SK-N-SH (cell line): ENCODE measurements around the gene HMGCS1. TPM values are rescaled to one million over a fixed set of nuclear protein-coding genes. Genes with fewer than 3 reads are reported as not detected.
A peak's percentile ranks its signal among the peaks of the same experiment; 100 is the strongest.

Experiments
- CTCF ChIA-PET: fragments of 300-600, 350-600 bp; formaldehyde crosslinking; extraction: SDS; loops from one replicate; lab custom pipeline; 2021; lab: Yijun Ruan, JAX
- POLR2A ChIA-PET: fragments of 350-600 bp; sonication (Branson Sonifier 250); formaldehyde crosslinking; extraction: SDS; loops from one replicate; lab custom pipeline; 2020; ENCODE audit warnings: antibody characterized with exemption, inconsistent platforms; lab: Yijun Ruan, JAX
- DNase-seq: peaks from one replicate; pipeline ENCODE4 v3.0.0; 2012
- H2AFZ ChIP-seq: fragments of 200-600 bp; sonication (generic); 2 replicates; pipeline ENCODE4 v1.8.1; 2016; ENCODE audit warnings: antibody characterized with exemption, mild to moderate bottlenecking, low read depth
- H3F3A ChIP-seq: fragments of 200-600 bp; sonication (generic); replicated peaks from 2 replicates; pipeline ENCODE3; 2016; ENCODE audit warnings: antibody characterized with exemption, mild to moderate bottlenecking; ENCODE audit not compliant: insufficient read depth
- H3K27ac ChIP-seq, 2 experiments: fragments of 200-500 bp in 1 of 2; fragments of 200-600 bp in 1 of 2; sonication (Bioruptor generic) in 1 of 2; sonication (generic), shearing (Covaris generic) in 1 of 2; 2 replicates each; pipeline versions ENCODE4 v1.5.1 to v1.6.1; 2014 to 2016; ENCODE audit warnings: low read depth in 2 of 2, inconsistent platforms in 1 of 2, low read length in 1 of 2, mild to moderate bottlenecking in 1 of 2, mixed read lengths in 1 of 2
- H3K27me3 ChIP-seq: fragments of 200-600 bp; sonication (generic), shearing (Covaris generic); 2 replicates; pipeline ENCODE4 v1.6.1; 2016; ENCODE audit warnings: mixed run types; ENCODE audit not compliant: insufficient read depth
- H3K36me3 ChIP-seq, 2 experiments: fragments of 200-500 bp in 1 of 2; fragments of 200-600 bp in 1 of 2; sonication (Bioruptor generic) in 1 of 2; sonication (generic) in 1 of 2; replicated peaks in 1 of 2; 2 replicates each; pipeline versions ENCODE3 to v1.5.1; 2014 to 2016; ENCODE audit warnings: low read length in 1 of 2, mild to moderate bottlenecking in 1 of 2; ENCODE audit not compliant: insufficient read depth in 2 of 2, control insufficient read depth in 1 of 2
- H3K4me1 ChIP-seq, 2 experiments: fragments of 200-500 bp in 1 of 2; fragments of 200-600 bp in 1 of 2; sonication (Bioruptor generic) in 1 of 2; sonication (generic), shearing (Covaris generic) in 1 of 2; 2 replicates each; pipeline versions ENCODE4 v1.5.1 to v1.6.1; 2014 to 2016; ENCODE audit warnings: low read depth in 1 of 2, low read length in 1 of 2, mixed run types in 1 of 2; ENCODE audit not compliant: insufficient read depth in 2 of 2, control insufficient read depth in 1 of 2
- H3K4me2 ChIP-seq: fragments of 200-600 bp; sonication (generic), shearing (Covaris generic); 2 replicates; pipeline ENCODE4 v1.6.1; 2017; ENCODE audit warnings: mixed run types
- H3K4me3 ChIP-seq, 2 experiments: fragments of 200-500 bp in 1 of 2; fragments of 200-600 bp in 1 of 2; sonication (Bioruptor generic) in 1 of 2; sonication (generic), shearing (Covaris generic) in 1 of 2; 2 replicates each; pipeline versions ENCODE4 v1.5.1 to v1.8.1; 2014 to 2016; ENCODE audit warnings: low read depth in 2 of 2, inconsistent platforms in 1 of 2, low read length in 1 of 2, mild to moderate bottlenecking in 1 of 2, mixed read lengths in 1 of 2, moderate library complexity in 1 of 2
- H3K79me2 ChIP-seq: fragments of 200-600 bp; sonication (generic); 2 replicates; pipeline ENCODE4 v1.8.1; 2017; ENCODE audit warnings: mild to moderate bottlenecking; ENCODE audit not compliant: insufficient read depth
- H3K9ac ChIP-seq: fragments of 200-600 bp; sonication (generic); 2 replicates; pipeline ENCODE4 v1.6.1; 2017; ENCODE audit warnings: mixed run types
- H3K9me2 ChIP-seq: fragments of 200-600 bp; sonication (generic); 2 replicates; pipeline ENCODE4 v1.6.1; 2017; ENCODE audit warnings: mixed run types
- H3K9me3 ChIP-seq: fragments of 200-600 bp; sonication (generic); 2 replicates; pipeline ENCODE4 v1.6.1; 2017; ENCODE audit warnings: mixed run types, mild to moderate bottlenecking, moderate library complexity
- H4K20me1 ChIP-seq: fragments of 200-600 bp; sonication (generic); 2 replicates; pipeline ENCODE4 v1.6.1; 2017; ENCODE audit warnings: mild to moderate bottlenecking, mixed run types; ENCODE audit not compliant: insufficient read depth
- CHD2 ChIP-seq: fragments of 150-350 bp; IDR thresholded peaks from 2 replicates; pipeline ENCODE4 v1.6.1; 2018; ENCODE audit warnings: low read length; ENCODE audit not compliant: partially characterized antibody
- CTCF ChIP-seq: fragments of 200-600 bp; sonication (generic); IDR thresholded peaks from 2 replicates; pipeline ENCODE4 v1.6.1; 2017; ENCODE audit warnings: antibody characterized with exemption, mild to moderate bottlenecking, moderate library complexity
- ELF1 ChIP-seq: IDR thresholded peaks from 2 replicates; pipeline ENCODE4 v1.4.0; 2012
- FOXJ3 ChIP-seq: sonication (generic); formaldehyde crosslinking; IDR thresholded peaks from 2 replicates; pipeline ENCODE4 v1.5.1; 2020; ENCODE audit warnings: mild to moderate bottlenecking, missing genetic modification reagents
- FOXM1 ChIP-seq: IDR thresholded peaks from 2 replicates; pipeline ENCODE4 v1.4.0; 2012; ENCODE audit warnings: low read depth, mild to moderate bottlenecking
- GABPA ChIP-seq: IDR thresholded peaks from 2 replicates; pipeline ENCODE4 v1.4.0; 2012; ENCODE audit warnings: low read depth, mild to moderate bottlenecking
- GATA2 ChIP-seq: sonication (generic); formaldehyde crosslinking; IDR thresholded peaks from 2 replicates; pipeline ENCODE4 v1.5.0; 2020; ENCODE audit warnings: mild to moderate bottlenecking, missing genetic modification reagents
- IRF3 ChIP-seq: fragments of 150-350 bp; IDR thresholded peaks from 2 replicates; pipeline ENCODE4 v1.6.1; 2016; ENCODE audit warnings: mild to moderate bottlenecking, low read depth, low read length
- MAX ChIP-seq: IDR thresholded peaks from 2 replicates; pipeline ENCODE4 v1.4.0; 2012; ENCODE audit warnings: low read depth
- MXI1 ChIP-seq: IDR thresholded peaks from 2 replicates; pipeline ENCODE4 v1.6.1; 2012; ENCODE audit warnings: mild to moderate bottlenecking, low read depth, low read length, improper control_type of control experiment
- NRF1 ChIP-seq: IDR thresholded peaks from 2 replicates; pipeline ENCODE4 v1.6.1; 2012; ENCODE audit warnings: low read depth, mild to moderate bottlenecking, low read length
- POLR2AphosphoS5 ChIP-seq: IDR thresholded peaks from 2 replicates; pipeline ENCODE4 v1.6.1; 2012; ENCODE audit warnings: low read depth, low read length
- RAD21 ChIP-seq: IDR thresholded peaks from 2 replicates; pipeline ENCODE4 v1.6.1; 2012; ENCODE audit warnings: mild to moderate bottlenecking, low read length
- RCOR1 ChIP-seq: fragments of 150-350 bp; IDR thresholded peaks from 2 replicates; pipeline ENCODE4 v1.6.1; 2017; ENCODE audit warnings: antibody characterized with exemption, low read length
- REST ChIP-seq: IDR thresholded peaks from 2 replicates; pipeline ENCODE4 v1.6.1; 2012; ENCODE audit warnings: mild to moderate bottlenecking, low read depth, low read length, moderate library complexity
- RFX5 ChIP-seq: IDR thresholded peaks from 2 replicates; pipeline ENCODE4 v1.6.1; 2012; ENCODE audit warnings: mild to moderate bottlenecking, improper control_type of control experiment, low read length
- RXRA ChIP-seq: IDR thresholded peaks from 2 replicates; pipeline ENCODE4 v1.4.0; 2012; ENCODE audit warnings: low read depth, mild to moderate bottlenecking, borderline replicate concordance
- SIN3A ChIP-seq: IDR thresholded peaks from 2 replicates; pipeline ENCODE4 v1.6.1; 2012; ENCODE audit warnings: low read depth, mild to moderate bottlenecking, low read length, moderate library complexity, borderline replicate concordance
- SMC3 ChIP-seq: IDR thresholded peaks from 2 replicates; pipeline ENCODE4 v1.6.1; 2012; ENCODE audit warnings: low read depth, low read length, improper control_type of control experiment
- TAF1 ChIP-seq: IDR thresholded peaks from 2 replicates; pipeline ENCODE4 v1.6.1; 2012; ENCODE audit warnings: low read depth, mild to moderate bottlenecking, low read length, moderate library complexity, borderline replicate concordance
- USF2 ChIP-seq: fragments of 150-350 bp; IDR thresholded peaks from 2 replicates; pipeline ENCODE4 v1.6.1; 2017; ENCODE audit warnings: antibody characterized with exemption, low read length, low read depth, borderline replicate concordance
- YY1 ChIP-seq: IDR thresholded peaks from 2 replicates; pipeline ENCODE4 v1.4.0; 2012; ENCODE audit warnings: low read depth, mild to moderate bottlenecking
- WGBS: methylation state at CpG from one replicate; pipeline ENCODE4 v1.1.6; 2017; ENCODE audit warnings: low lambda C conversion rate; 5-methylcytosine and 5-hydroxymethylcytosine counted together
- polyA plus RNA-seq, 3 experiments: library from polyadenylated mRNA; depleted of rRNA; stranded (reverse); fragments of >200 nt; gene quantifications; 2 replicates each; pipeline ENCODE4 v1.2.3, GENCODE V29; 2012

Gene HMGCS1
- 8.2 and 11.3 TPM in 2 replicates for polyA plus RNA-seq (2012; rRNA removed)
- polyA plus RNA-seq (2012; cell fraction: cytosol; rRNA removed), result 11.1 and 11.2 TPM in 2 replicates
- 8.7 and 17.4 TPM in 2 replicates for polyA plus RNA-seq (2012; cell fraction: nucleus; rRNA removed)

GRCh38 chr5:43313035-43313853 lies at the start of gene HMGCS1:
Gene HMGCS1, minus strand, starts transcription at chr5:43313412. Its CDS starts 14,447 bp downstream, at chr5:43298965.
- Histone ChIP-seq H3K27me3 (peaks cover 3% of the 10 kb centered on the region; the same call in 1 of the 2 replicates), H3K4me3 (peak within 1 kb of the TSS; percentile 79 to 92), H3K36me3 (peaks cover 2 to 7% of the 10 kb centered on the region in 2 experiments), H3F3A (no peaks in the 10 kb centered on the region), H4K20me1 (peaks cover 7% of the 10 kb centered on the region; the same call in 1 of the 2 replicates), H3K9me3 (no peaks in the 10 kb centered on the region), H3K79me2 (peaks cover 42% of the 10 kb centered on the region), H3K27ac (peak within 1 kb of the TSS; percentile 81 to 88), H3K9ac (peak within 1 kb of the TSS; percentile 89), H3K9me2 (no peaks in the 10 kb centered on the region), H2AFZ (peak within 1 kb of the TSS; percentile 97), H3K4me2 (peak within 1 kb of the TSS; percentile 87), H3K4me1 (peaks cover 13 to 22% of the 10 kb centered on the region in 2 experiments; a peak in 3 of 4 replicates)
- peak; percentile 94 for DNase-seq
- WGBS, result 0% methylated on average over 33 of the region's 70 CpGs
- CTCF ChIA-PET, result interaction anchor here (1.1 to 4.0 kb wide), 4 partner anchors 13 to 208 kb away, joined by 3 to 20 read pairs (median 8); no protein-coding TSS in a partner anchor
- POLR2A ChIA-PET, result interaction anchor here (0.5 to 1.9 kb wide), 5 partner anchors 15 to 192 kb away, joined by 3 to 8 read pairs (median 5); partner anchors contain the start of genes TMEM267 and ZNF131
- peak; percentile 47 for TF ChIP-seq GABPA
- TF ChIP-seq SIN3A, result no peak; the same call in 1 of the 2 replicates
- peak; percentile 8; the same call in 1 of the 2 replicates for TF ChIP-seq RCOR1
- TF ChIP-seq RXRA, result no peak
- TF ChIP-seq RAD21, result 0 out of 2 replicates have a peak, but pooled peaks have one; percentile 6
- no peak for TF ChIP-seq FOXM1
- 0 out of 2 replicates have a peak, but pooled peaks have one; percentile 51 for TF ChIP-seq FOXJ3 (CRISPR knock-in tag)
- peak; percentile 13; the same call in 1 of the 2 replicates for TF ChIP-seq CTCF
- TF ChIP-seq REST, result no peak
- peak; percentile 97 for TF ChIP-seq CHD2
- no peak for TF ChIP-seq NRF1
- peak; percentile 93 for TF ChIP-seq IRF3
- TF ChIP-seq USF2, result no peak
- TF ChIP-seq MXI1, result peak; percentile 77
- peak; percentile 82 for TF ChIP-seq POLR2AphosphoS5
- no peak for TF ChIP-seq SMC3
- 0 out of 2 replicates have a peak, but pooled peaks have one; percentile 19 for TF ChIP-seq TAF1
- TF ChIP-seq MAX, result 0 out of 2 replicates have a peak, but pooled peaks have one; percentile 34
- peak; percentile 61 for TF ChIP-seq ELF1
- TF ChIP-seq RFX5, result peak; percentile 90
- TF ChIP-seq YY1, result no peak
- no peak for TF ChIP-seq GATA2 (CRISPR knock-in tag)
